Mucosa of gallbladder (tissue), 1 donor: Measurements from ENCODE around the gene TSPAN18. TPM values are rescaled to one million over a fixed set of nuclear protein-coding genes. Genes with fewer than 3 reads are reported as not detected.

Experiments used
- DNase-seq: peaks from one replicate; pipeline ENCODE4 v3.0.0-alpha.2; 2020; ENCODE audit warnings: low spot score
- total RNA-seq: library from RNA; stranded (reverse); gene quantifications from one replicate; pipeline ENCODE4 v1.2.1, GENCODE V29; 2021
- donor health status: DM: no; HTN: no; CAD: no.

TSPAN18 gene
- total RNA-seq, 1 donor from 2014 or later, result 25.1 TPM

- no peak for DNase-seq
These were observed 33.1 kb downstream of the TSPAN18 start for GRCh38 chr11:44759743-44760476.

DNA sequence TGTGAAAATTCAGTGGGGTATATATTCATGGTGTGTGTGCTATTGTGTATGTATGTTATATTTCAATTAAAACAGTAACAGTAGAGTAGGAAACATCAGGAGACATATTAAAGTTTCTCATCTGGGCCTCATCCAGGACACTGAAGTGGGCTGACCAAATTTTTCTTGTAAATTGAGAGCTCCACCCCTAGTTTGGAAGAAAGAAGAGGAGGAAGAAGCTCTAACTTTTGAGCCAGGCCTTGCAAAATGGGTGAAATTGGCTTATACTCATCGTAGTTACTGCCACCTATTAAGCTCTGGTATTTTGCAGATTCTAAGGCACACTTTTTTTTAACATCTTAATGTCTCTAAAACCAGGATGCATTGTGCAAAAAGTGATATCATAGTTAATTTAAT lies 33.7 kb downstream of the TSPAN18 start:
- DNase-seq, result no peak

DNA sequence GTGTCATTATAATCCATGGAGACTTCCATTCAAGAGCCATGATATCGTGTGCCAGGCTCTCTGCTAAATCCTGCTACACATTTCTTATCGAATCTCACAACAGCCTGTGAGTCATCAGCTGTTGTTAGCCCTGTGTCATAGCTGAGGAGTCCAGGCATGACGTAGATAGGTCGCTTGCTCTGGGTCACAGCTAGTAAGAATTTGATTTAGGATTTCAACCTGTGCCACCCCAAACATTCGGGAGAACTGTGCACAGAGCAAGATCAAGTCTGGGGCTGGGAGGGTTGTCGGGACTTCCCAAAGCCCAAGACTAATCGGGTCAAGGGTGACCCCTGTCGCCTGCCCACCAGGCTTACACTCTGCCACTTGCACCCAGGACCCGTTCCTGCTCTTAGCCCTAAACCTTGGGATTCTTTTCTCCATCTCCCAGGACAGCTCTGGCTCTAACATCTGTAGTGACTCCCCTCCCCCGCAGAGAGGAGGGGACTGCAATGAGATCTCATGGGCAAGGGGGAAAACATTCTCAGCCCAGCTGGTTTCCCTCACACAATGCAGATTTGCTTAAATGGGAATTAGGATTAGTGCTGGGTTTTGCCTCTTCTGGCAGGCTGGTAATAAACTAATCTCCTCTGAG lies 34.3 kb downstream of the TSPAN18 start:
- DNase-seq, result peak; percentile 71

- no peak for DNase-seq
These were observed 34.8 kb downstream of the TSPAN18 start for GRCh38 chr11:44761551-44761961.

- no peak for DNase-seq
These were observed 36.5 kb downstream of the TSPAN18 start for GRCh38 chr11:44763121-44763820.

DNA sequence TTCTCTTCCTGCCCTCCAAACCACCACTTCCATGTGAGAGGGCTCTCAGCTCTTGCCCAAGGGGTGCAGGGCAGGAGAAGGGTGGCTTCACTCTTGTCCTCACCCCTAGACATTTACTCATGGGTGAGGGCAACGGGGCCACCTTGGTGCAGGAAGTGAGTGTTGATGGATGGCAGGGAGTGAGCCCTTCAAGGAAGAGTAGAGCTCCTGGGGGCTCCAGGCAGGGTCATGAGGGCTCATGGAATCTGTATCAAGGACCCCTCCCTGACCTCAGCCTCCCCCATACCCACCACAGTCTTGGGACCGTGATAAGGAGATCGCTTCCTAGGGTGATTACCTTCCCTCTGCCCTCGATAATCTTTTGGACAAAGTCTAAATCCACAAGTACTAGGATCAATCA lies 37.8 kb downstream of the TSPAN18 start:
- no peak for DNase-seq

- no peak for DNase-seq
These were observed 38.3 kb downstream of the TSPAN18 start for GRCh38 chr11:44765026-44765595.

- DNase-seq, result no peak
These were observed 38.9 kb downstream of the TSPAN18 start for GRCh38 chr11:44765676-44766075.

GRCh38 chr11:44766112-44766971 lies 39.6 kb downstream of the TSPAN18 start:
- DNase-seq, result no peak

- DNase-seq, result no peak
These were observed 40.2 kb downstream of the TSPAN18 start for GRCh38 chr11:44766972-44767278.

- DNase-seq, result no peak
These were observed 40.7 kb downstream of the TSPAN18 start for GRCh38 chr11:44767421-44767820.

DNA sequence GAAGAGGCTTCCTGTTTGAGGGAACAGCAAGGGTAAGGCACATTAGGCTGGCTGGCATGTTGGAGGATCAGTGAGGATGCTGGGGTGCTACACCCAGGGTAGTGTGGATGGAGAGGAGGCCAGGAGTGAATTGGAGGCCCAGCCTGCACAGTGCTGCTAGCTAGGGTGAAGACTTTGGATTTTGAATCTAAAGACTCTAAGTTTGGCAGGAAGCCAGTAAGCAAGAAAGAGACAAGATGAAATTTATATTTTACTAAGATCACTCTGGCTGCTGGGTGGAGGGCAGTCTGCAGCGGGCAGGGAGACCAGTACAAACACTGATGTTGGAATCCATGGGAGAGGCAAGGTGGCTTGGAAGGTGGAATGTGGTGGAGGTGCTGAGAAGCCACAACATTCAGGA lies 43.6 kb downstream of the TSPAN18 start:
- DNase-seq, result no peak

- DNase-seq, result no peak
These were observed 44.5 kb downstream of the TSPAN18 start for GRCh38 chr11:44771252-44771734.

DNA sequence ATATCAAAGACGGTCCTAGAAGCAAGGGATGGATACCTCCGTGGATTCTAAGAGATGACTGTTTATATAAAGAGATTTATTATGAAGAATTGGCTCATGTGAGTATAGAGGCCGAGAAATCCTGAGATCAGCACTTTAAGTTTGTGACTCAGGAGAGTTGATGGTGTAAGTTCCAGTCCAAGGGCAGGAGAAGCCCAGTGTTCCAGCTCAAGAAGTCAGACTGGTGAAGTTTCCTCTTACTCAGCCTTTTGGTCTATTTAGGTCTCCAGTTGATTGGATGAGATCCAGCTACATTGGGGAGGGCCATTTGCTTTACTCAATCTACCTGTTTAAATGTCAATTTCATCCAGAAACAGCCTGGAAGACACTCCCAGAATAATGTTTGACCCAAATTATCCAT lies 45.1 kb downstream of the TSPAN18 start:
- DNase-seq, result no peak

GRCh38 chr11:44773351-44773965 lies 46.7 kb downstream of the TSPAN18 start:
- no peak for DNase-seq

GRCh38 chr11:44774108-44774507 lies 47.3 kb downstream of the TSPAN18 start:
- DNase-seq, result peak; percentile 16

DNA sequence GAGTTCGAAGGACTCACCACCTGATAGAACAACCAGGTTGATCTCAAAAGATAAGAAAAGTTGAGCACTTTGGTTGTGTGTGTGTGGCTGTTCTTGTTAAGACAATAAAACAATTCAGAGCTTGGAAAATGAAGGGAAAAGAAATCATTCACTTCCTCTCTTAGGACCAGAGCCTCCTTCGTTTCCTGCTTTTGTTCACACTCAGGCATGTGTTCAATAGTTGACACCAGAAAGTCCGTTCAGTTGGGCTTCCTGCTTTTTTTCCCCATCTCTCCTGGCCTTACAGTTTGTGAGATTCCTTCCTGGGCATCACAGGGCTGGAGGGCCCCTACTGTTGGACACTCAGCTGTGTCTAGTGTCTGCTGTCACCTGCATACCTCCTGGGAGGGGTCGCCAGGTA lies 48.0 kb downstream of the TSPAN18 start:
- DNase-seq, result no peak

- DNase-seq, result peak; percentile 36
These were observed 48.7 kb downstream of the TSPAN18 start for GRCh38 chr11:44775366-44775984.

DNA sequence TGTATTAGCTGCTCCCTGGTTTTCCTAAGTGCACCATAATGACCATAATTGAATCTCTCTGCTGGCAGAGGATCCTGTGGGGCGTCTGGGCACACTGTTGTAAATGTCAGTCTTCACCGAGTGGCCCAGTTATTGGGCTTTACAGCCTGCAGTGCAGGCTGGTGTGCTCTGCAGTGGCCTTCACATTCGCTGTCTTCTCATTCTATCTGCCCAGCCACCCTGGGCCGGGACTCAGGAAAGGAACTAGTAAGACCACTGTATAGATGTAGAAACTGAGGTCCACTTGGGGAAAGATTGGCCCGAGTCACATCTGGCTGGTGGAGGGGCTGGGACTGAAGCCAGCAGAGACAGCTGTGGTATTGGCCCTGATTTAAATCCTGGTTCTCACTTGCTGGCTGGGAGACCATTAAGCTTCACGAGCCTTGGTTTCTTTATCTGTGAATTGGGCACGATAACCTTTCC lies 49.3 kb downstream of the TSPAN18 start:
- DNase-seq, result no peak

DNA sequence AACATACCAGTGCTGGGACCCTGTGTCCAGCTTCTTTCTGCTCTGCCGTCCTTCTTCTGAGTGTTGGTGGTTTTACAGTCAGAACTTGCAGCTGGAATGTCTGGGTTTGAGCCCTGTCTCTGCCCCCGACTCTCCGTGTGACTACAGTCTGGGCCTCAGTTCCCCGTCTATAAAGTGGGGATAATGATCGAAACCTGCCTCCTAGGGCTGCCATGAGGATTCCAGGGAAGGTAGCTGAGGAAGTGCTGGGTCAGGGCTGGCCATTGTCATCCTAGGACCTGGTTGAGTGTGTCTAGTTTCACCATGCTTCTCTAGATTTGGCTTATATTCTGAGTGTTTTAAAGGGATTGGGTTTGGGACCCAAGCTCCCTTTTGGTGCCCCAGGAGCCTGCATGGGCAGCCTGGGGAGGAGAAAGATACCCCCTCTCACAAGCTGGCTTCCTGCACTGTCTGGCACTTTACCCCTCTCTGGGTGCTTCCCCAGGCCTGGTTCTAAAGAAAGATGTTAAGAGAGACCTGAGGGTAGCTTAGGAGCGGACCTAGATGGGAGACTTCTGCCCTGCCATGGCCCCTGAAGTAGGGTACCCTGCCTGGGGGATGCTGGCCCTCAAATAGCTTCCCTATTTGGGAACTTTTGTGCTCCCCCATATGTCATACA lies 49.9 kb downstream of the TSPAN18 start:
- DNase-seq, result no peak
